ENCODE data around the gene RCOR2.

RCOR2 gene

GRCh38 chr11:63897459-63898146 is 19.4 kb downstream of the RCOR2 start:
- Histone ChIP-seq H3K36me3 (replicated peaks; ENCODE audit: insufficient read depth, low read length) (0 out of 2 replicates have a peak, but pooled peaks cover 3% of the 10 kb centered on the region), H4K20me1 (ENCODE audit: insufficient read depth, low read length) (peaks cover 4% of the 10 kb centered on the region; the same call in 1 of the 2 replicates), H2AFZ (ENCODE audit: low read length) (no peak overlapping the region), H3K4me3 (ENCODE audit: low read length) (no peak overlapping the region), H3K4me2 (ENCODE audit: low read depth, low read length) (no peak overlapping the region), H3K79me2 (ENCODE audit: low read length) (peaks cover 22% of the 10 kb centered on the region), H3K27ac (ENCODE audit: low read length) (no peak overlapping the region), H3K9me2 (replicated peaks; ENCODE audit: insufficient read depth, low read length) (no peaks in the 10 kb centered on the region), H3K4me1 (ENCODE audit: low read length) (no peaks in the 10 kb centered on the region), H3K9me3 (replicated peaks; ENCODE audit: insufficient read depth, low read length) (no peaks in the 10 kb centered on the region), H3F3A (ENCODE audit: insufficient read depth, low read length) (no peaks in the 10 kb centered on the region), H3K9ac (ENCODE audit: low read length) (no peak overlapping the region), H3K27me3 (replicated peaks; ENCODE audit: insufficient read depth, low read length) (no peaks in the 10 kb centered on the region)
- TF ChIP-seq CTCF (IDR thresholded peaks at IDR 0.05; ENCODE audit: low read length) (no peak), EZH2phosphoT487 (IDR thresholded peaks at IDR 0.05; ENCODE audit: low read length) (no peak)
- no peak for DNase-seq

- Histone ChIP-seq H3F3A (ENCODE audit: insufficient read depth, low read length) (no peaks in the 10 kb centered on the region; the same call in 1 of the 2 replicates), H4K20me1 (ENCODE audit: insufficient read depth, low read length) (peaks cover 4% of the 10 kb centered on the region), H3K79me2 (ENCODE audit: low read length) (peaks cover 37% of the 10 kb centered on the region), H3K27ac (ENCODE audit: low read length) (no peak overlapping the region), H3K4me2 (ENCODE audit: low read depth, low read length) (no peak overlapping the region), H3K4me1 (ENCODE audit: low read length) (no peaks in the 10 kb centered on the region), H3K9me3 (replicated peaks; ENCODE audit: insufficient read depth, low read length) (no peaks in the 10 kb centered on the region), H3K9me2 (replicated peaks; ENCODE audit: insufficient read depth, low read length) (no peaks in the 10 kb centered on the region), H3K9ac (ENCODE audit: low read length) (no peak overlapping the region), H3K27me3 (replicated peaks; ENCODE audit: insufficient read depth, low read length) (no peaks in the 10 kb centered on the region), H2AFZ (ENCODE audit: low read length) (no peak overlapping the region), H3K4me3 (ENCODE audit: low read length) (no peak overlapping the region), H3K36me3 (replicated peaks; ENCODE audit: insufficient read depth, low read length) (0 out of 2 replicates have a peak, but pooled peaks cover 3% of the 10 kb centered on the region)
- TF ChIP-seq EZH2phosphoT487 (IDR thresholded peaks at IDR 0.05; ENCODE audit: low read length) (no peak), CTCF (IDR thresholded peaks at IDR 0.05; ENCODE audit: low read length) (no peak), EZH2 (optimal IDR thresholded peaks at IDR 0.05; ENCODE audit: low read depth, low read length) (no peak)
- DNase-seq: no peak
These were observed 20.9 kb downstream of the RCOR2 start for GRCh38 chr11:63896071-63896470.

GRCh38 chr11:63893355-63893754 is 23.6 kb downstream of the RCOR2 start:
- no peak for DNase-seq
- TF ChIP-seq CTCF (IDR thresholded peaks at IDR 0.05; ENCODE audit: low read length): no peak
- TF ChIP-seq EZH2 (optimal IDR thresholded peaks at IDR 0.05; ENCODE audit: low read depth, low read length): no peak
- TF ChIP-seq EZH2phosphoT487 (IDR thresholded peaks at IDR 0.05; ENCODE audit: low read length): no peak
- H3K4me2 ChIP-seq (ENCODE audit: low read depth, low read length): no peak overlapping the region
- no peak overlapping the region for H3K4me3 ChIP-seq (ENCODE audit: low read length)
- H3K9me2 ChIP-seq (replicated peaks; ENCODE audit: insufficient read depth, low read length): no peaks in the 10 kb centered on the region
- H3K9me3 ChIP-seq (replicated peaks; ENCODE audit: insufficient read depth, low read length): no peaks in the 10 kb centered on the region
- H2AFZ ChIP-seq (ENCODE audit: low read length): no peak overlapping the region
- peaks cover 9% of the 10 kb centered on the region for H3K4me1 ChIP-seq (ENCODE audit: low read length)
- no peak overlapping the region for H3K27ac ChIP-seq (ENCODE audit: low read length)
- H3K9ac ChIP-seq (ENCODE audit: low read length): no peak overlapping the region
- H3F3A ChIP-seq (ENCODE audit: insufficient read depth, low read length): peaks cover 7% of the 10 kb centered on the region
- peaks cover 64% of the 10 kb centered on the region for H3K79me2 ChIP-seq (ENCODE audit: low read length)
- no peaks in the 10 kb centered on the region for H3K27me3 ChIP-seq (replicated peaks; ENCODE audit: insufficient read depth, low read length)
- no peaks in the 10 kb centered on the region for H3K36me3 ChIP-seq (replicated peaks; ENCODE audit: insufficient read depth, low read length)
- peaks cover 4% of the 10 kb centered on the region for H4K20me1 ChIP-seq (ENCODE audit: insufficient read depth, low read length)
